GM19438 (cell line): ENCODE data around the gene EEF2.
"Not testable (repeated sequence)": the region's sequence is repeated elsewhere in the genome, so short reads cannot be mapped to it uniquely, and the experiment has no call there.

Experiments
- ATAC-seq: cut with Tn5 transposase; IDR thresholded peaks from one replicate; pipeline ENCODE4 v1.9.1; 2021; ENCODE audit warnings: low read depth; ENCODE audit not compliant: unreplicated experiment

EEF2 gene

GRCh38 chr19:3970808-3971598, 14.3 kb downstream of the EEF2 start, which contains the start of gene DAPK3:
TSS of gene DAPK3 (minus strand) at chr19:3971099. CDS start at chr19:3969735, 1,364 bp downstream.
- peak; percentile 82 for ATAC-seq

GRCh38 chr19:3970313-3970807, 14.9 kb downstream of the EEF2 start:
- no peak for ATAC-seq

- no peak for ATAC-seq
These were observed 15.6 kb downstream of the EEF2 start for GRCh38 chr19:3969435-3970312.

GRCh38 chr19:3968556-3969434, 16.5 kb downstream of the EEF2 start:
- no peak for ATAC-seq

GRCh38 chr19:3967983-3968382, 17.3 kb downstream of the EEF2 start:
- not testable (repeated sequence) for ATAC-seq

GRCh38 chr19:3966051-3967017, 18.9 kb downstream of the EEF2 start:
- no peak for ATAC-seq

GRCh38 chr19:3964256-3965194, 20.7 kb downstream of the EEF2 start:
- ATAC-seq = no peak

GRCh38 chr19:3963458-3964255, 21.6 kb downstream of the EEF2 start:
- no peak for ATAC-seq

GRCh38 chr19:3961007-3961406, 24.3 kb downstream of the EEF2 start:
- no peak for ATAC-seq

GRCh38 chr19:3959766-3960131, 25.5 kb downstream of the EEF2 start:
- ATAC-seq = no peak

GRCh38 chr19:3958836-3959765, 26.2 kb downstream of the EEF2 start:
- no peak for ATAC-seq

GRCh38 chr19:3955688-3956087, 29.6 kb downstream of the EEF2 start:
- no peak for ATAC-seq

GRCh38 chr19:3955276-3955675, 30.0 kb downstream of the EEF2 start:
- not testable (repeated sequence) for ATAC-seq

GRCh38 chr19:3954107-3954506, 31.2 kb downstream of the EEF2 start:
- ATAC-seq = no peak

- ATAC-seq = not testable (repeated sequence)
These were observed 32.4 kb downstream of the EEF2 start for GRCh38 chr19:3952755-3953276.
